Thoracic aorta (tissue), 2 donors: Measurements from ENCODE around the gene SLC25A26. TPM values are rescaled to one million over a fixed set of nuclear protein-coding genes. Genes with fewer than 3 reads are reported as not detected.

ENCODE experiments used
- ATAC-seq: fragments of 150-250 bp; one replicate; pipeline ENCODE4 v1.8.0; 2017; ENCODE audit warnings: low read depth; ENCODE audit not compliant: insufficient number of reproducible peaks, low FRiP score
- DNase-seq: peaks from one replicate; pipeline ENCODE4 v3.0.0-alpha.2; 2020; ENCODE audit warnings: low spot score
- H3K27ac ChIP-seq, 2 donors: fragments of 200-600 bp; sonication (generic); 1 replicate in 1 of 2; 2 replicates in 1 of 2; pipeline ENCODE4 v1.5.1; 2016; ENCODE audit warnings: mild to moderate bottlenecking in 2 of 2, moderate library complexity in 2 of 2
- H3K27me3 ChIP-seq: fragments of 200-600 bp; sonication (generic); replicated peaks from 2 replicates; pipeline ENCODE4 v1.6.0; 2016; ENCODE audit warnings: mild to moderate bottlenecking; ENCODE audit not compliant: insufficient read depth
- H3K36me3 ChIP-seq: fragments of 200-600 bp; sonication (generic); one replicate; pipeline ENCODE4 v1.5.1; 2016
- H3K4me1 ChIP-seq, 2 donors: fragments of 200-600 bp; sonication (generic); 1 replicate in 1 of 2; 2 replicates in 1 of 2; pipeline versions ENCODE4 v1.5.1 to v1.6.0; 2016; ENCODE audit warnings: low read depth in 2 of 2, mild to moderate bottlenecking in 1 of 2; ENCODE audit not compliant: control insufficient read depth in 1 of 2
- H3K4me3 ChIP-seq: fragments of 200-600 bp; sonication (generic); 2 replicates; pipeline ENCODE4 v1.5.1; 2016; ENCODE audit warnings: mild to moderate bottlenecking
- H3K9me3 ChIP-seq: fragments of 200-600 bp; sonication (generic); 2 replicates; pipeline ENCODE4 v1.5.1; 2016
- total RNA-seq, 2 donors: library from RNA; depleted of rRNA; stranded (reverse); fragments of >200 nt; gene quantifications; one replicate each; pipeline versions ENCODE4 v1.1.0 to v1.2.3, GENCODE V29; 2016
- TF ChIP-seq, protein P1 (sequence below): fragments of 200-600 bp; sonication (generic); IDR thresholded peaks from one replicate; pipeline ENCODE4 v1.5.1; 2019; ENCODE audit warnings: antibody characterized with exemption

The SLC25A26 gene
- total RNA-seq, 2 donors from 2014 or later = 32.5 to 32.8 TPM

DNA sequence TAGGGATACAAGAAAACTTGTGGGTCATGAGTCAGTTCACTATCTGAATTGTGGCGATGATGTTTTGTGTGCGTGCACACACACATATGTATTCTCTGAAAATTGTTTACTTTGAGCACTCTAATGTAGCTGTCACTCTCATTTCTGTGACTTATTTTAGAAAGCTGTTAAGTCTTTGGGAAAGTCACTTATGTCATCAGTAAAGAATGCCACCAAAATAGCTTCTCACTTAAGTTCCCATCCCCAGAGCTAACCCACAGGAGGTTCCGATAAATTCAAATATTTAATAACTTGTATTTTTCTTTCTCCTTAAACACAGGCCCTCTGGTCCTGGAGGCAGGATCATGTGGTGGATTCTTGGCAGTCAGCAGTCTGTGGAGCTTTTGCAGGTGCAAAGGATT, 141.7 kb downstream of the SLC25A26 start:
- H3K27ac ChIP-seq = no peak overlapping the region
- peaks cover 8 to 19% of the 10 kb centered on the region in 2 donors for H3K4me1 ChIP-seq
- no peak overlapping the region for H3K4me3 ChIP-seq
- ATAC-seq (peak; percentile 50), DNase-seq (no peak)
- no peaks in the 10 kb centered on the region for H3K27me3 ChIP-seq
- H3K36me3 ChIP-seq = no peaks in the 10 kb centered on the region
- TF ChIP-seq, protein P1, sequence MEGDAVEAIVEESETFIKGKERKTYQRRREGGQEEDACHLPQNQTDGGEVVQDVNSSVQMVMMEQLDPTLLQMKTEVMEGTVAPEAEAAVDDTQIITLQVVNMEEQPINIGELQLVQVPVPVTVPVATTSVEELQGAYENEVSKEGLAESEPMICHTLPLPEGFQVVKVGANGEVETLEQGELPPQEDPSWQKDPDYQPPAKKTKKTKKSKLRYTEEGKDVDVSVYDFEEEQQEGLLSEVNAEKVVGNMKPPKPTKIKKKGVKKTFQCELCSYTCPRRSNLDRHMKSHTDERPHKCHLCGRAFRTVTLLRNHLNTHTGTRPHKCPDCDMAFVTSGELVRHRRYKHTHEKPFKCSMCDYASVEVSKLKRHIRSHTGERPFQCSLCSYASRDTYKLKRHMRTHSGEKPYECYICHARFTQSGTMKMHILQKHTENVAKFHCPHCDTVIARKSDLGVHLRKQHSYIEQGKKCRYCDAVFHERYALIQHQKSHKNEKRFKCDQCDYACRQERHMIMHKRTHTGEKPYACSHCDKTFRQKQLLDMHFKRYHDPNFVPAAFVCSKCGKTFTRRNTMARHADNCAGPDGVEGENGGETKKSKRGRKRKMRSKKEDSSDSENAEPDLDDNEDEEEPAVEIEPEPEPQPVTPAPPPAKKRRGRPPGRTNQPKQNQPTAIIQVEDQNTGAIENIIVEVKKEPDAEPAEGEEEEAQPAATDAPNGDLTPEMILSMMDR = no peak
- no peaks in the 10 kb centered on the region for H3K9me3 ChIP-seq

DNA sequence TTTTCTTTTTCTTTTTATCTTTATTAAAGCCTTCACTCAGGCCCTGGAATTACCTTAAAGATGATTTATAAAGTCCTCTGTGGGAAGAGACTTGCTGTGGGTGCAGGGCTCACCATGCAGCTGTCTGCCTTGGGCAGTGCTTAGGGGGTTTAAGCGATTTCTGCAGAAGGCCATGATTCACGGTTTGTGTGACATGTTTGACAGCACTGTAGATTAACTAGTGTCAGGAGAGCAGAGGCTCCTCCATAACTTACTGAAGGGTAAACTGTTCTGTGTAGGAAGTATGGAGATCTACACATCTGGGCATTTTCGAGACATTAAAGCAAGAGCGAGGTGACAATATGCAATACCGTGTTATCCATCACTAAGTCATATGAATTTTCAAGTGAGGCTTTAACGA, 142.3 kb downstream of the SLC25A26 start:
- DNase-seq (no peak), ATAC-seq (no peak)
- Histone ChIP-seq H3K27me3 (no peaks in the 10 kb centered on the region), H3K4me1 (peaks cover 8 to 19% of the 10 kb centered on the region in 2 donors), H3K27ac (no peak overlapping the region), H3K9me3 (no peaks in the 10 kb centered on the region), H3K4me3 (no peak overlapping the region), H3K36me3 (no peaks in the 10 kb centered on the region)
- TF ChIP-seq, protein P1 = no peak

DNA sequence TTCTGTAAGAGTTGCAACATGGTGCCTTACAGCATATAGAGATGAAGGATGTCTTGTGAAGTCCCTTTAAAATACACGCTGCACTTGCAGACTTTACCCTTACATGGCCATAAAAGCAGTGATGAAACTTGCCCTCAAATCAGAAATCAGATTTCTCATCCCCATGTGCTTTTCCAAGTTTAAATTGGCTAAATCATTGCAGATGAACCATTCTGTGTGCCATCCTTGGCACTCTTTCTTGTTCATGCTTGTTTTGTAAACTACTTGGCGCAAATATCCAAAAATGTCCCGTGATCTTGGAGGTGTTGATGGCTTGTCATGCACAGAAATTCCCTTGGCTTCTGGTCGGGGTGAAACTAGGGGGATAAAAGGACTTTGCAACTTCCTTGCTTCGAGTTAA, 144.3 kb downstream of the SLC25A26 start:
- no peaks in the 10 kb centered on the region for H3K27me3 ChIP-seq
- ATAC-seq = no peak
- H3K4me3 ChIP-seq = no peak overlapping the region
- H3K36me3 ChIP-seq = no peaks in the 10 kb centered on the region
- H3K27ac ChIP-seq = no peak overlapping the region
- no peak for DNase-seq
- TF ChIP-seq, protein P1 = no peak
- no peaks in the 10 kb centered on the region for H3K9me3 ChIP-seq
- peaks cover 8 to 19% of the 10 kb centered on the region in 2 donors for H3K4me1 ChIP-seq

DNA sequence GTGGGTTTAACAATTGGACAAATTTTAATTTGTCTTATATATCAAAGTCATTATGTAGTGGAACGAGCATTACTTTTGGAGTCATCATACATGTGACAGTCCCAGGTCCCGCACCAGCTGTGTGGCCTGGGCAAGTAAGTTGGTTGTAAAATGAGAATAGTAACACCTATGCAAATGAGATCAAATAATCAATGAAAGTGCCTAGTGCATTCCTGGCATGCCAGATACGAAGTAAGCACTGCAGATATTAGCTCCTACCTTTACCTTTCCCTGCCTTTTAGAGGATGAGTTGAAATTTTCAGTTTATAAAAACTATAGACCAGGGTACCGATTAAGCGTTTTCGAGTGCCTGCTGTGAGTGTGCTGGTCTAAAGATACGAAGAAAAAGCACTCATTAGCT, 145.9 kb downstream of the SLC25A26 start:
- no peak for DNase-seq
- Histone ChIP-seq H3K27me3 (no peaks in the 10 kb centered on the region), H3K9me3 (no peaks in the 10 kb centered on the region), H3K27ac (no peak overlapping the region), H3K36me3 (no peaks in the 10 kb centered on the region), H3K4me3 (no peak overlapping the region), H3K4me1 (peaks cover 8 to 15% of the 10 kb centered on the region in 2 donors)
- TF ChIP-seq, protein P1 = no peak
- no peak for ATAC-seq

DNA sequence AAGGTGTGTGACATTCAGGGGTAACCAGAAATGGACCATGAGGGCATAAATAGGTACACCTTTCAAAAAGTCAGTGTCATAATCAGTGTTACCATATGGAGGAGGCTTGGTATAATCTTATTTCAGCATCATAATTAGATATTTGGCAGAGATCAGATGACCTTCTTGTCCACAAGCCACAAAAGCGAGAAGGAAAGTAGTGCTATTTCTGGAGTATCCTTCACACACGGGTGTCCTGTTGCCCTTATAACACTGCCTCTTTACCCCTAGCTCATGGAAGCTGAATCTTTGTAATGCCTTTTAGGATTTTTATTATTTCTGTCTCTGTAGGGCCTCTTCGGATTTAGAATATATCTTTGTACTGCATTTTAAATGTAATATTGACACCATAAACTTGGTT, 147.2 kb downstream of the SLC25A26 start:
- Histone ChIP-seq H3K4me1 (peaks cover 3% of the 10 kb centered on the region in 2 donors), H3K4me3 (no peak overlapping the region), H3K9me3 (no peaks in the 10 kb centered on the region), H3K27me3 (no peaks in the 10 kb centered on the region), H3K27ac (no peak overlapping the region), H3K36me3 (peaks cover 4% of the 10 kb centered on the region)
- DNase-seq (no peak), ATAC-seq (no peak)
- TF ChIP-seq, protein P1 = no peak
